ENCODE results near the gene PRKAG2. TPM values are rescaled to one million over a fixed set of nuclear protein-coding genes. Genes with fewer than 3 reads are reported as not detected.
"Not testable (repeated sequence)": the region's sequence is repeated elsewhere in the genome, so short reads cannot be mapped to it uniquely, and the experiment has no call there.

The PRKAG2 gene
- total RNA-seq, 1 donor from 2014 or later = 15.7 TPM

DNA sequence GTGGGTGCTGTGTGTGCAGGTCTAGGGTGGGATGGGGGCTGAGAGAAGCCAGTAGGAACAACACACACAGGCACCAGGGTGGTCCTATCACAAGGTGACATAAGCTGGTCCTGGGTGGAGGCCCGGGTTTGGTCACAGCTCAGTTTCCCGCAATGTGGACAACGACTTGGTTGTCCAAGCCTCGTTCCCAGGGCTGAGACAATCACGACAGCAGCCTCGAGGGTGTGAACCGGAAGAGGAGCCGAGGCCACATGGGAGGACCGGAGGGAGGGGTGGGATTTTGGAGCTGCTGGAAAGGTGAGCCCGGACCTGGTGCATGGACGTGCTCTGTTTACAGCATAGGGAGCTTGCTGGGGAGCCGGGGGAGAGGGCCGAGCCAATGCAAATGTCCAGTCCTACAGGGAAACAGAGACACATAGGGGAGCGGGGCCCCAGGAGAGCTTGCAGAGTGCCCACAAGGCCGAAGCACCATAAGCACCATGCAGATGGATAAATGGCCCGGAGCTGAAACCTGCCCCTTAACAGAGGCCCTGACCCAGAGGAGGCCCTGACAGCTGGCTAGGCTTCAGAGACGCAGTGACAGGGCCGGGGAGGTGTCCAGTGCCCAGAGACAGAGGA lies 92.8 kb downstream of the PRKAG2 start:
- TF ChIP-seq, protein P1, sequence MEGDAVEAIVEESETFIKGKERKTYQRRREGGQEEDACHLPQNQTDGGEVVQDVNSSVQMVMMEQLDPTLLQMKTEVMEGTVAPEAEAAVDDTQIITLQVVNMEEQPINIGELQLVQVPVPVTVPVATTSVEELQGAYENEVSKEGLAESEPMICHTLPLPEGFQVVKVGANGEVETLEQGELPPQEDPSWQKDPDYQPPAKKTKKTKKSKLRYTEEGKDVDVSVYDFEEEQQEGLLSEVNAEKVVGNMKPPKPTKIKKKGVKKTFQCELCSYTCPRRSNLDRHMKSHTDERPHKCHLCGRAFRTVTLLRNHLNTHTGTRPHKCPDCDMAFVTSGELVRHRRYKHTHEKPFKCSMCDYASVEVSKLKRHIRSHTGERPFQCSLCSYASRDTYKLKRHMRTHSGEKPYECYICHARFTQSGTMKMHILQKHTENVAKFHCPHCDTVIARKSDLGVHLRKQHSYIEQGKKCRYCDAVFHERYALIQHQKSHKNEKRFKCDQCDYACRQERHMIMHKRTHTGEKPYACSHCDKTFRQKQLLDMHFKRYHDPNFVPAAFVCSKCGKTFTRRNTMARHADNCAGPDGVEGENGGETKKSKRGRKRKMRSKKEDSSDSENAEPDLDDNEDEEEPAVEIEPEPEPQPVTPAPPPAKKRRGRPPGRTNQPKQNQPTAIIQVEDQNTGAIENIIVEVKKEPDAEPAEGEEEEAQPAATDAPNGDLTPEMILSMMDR (IDR thresholded peaks at IDR 0.05; ENCODE audit: unreplicated experiment) = no peak
- Mint-ChIP-seq H3K27ac (no peak overlapping the region), H3K9me3 (no peaks in the 10 kb centered on the region), H3K36me3 (no peaks in the 10 kb centered on the region), H3K4me3 (no peak overlapping the region), H3K4me1 (peaks cover 2% of the 10 kb centered on the region), H3K27me3 (ENCODE audit: low read depth) (peaks cover 40% of the 10 kb centered on the region)
- no peak for DNase-seq (ENCODE audit: low spot score in 2 of 2, unreplicated experiment in 2 of 2)

DNA sequence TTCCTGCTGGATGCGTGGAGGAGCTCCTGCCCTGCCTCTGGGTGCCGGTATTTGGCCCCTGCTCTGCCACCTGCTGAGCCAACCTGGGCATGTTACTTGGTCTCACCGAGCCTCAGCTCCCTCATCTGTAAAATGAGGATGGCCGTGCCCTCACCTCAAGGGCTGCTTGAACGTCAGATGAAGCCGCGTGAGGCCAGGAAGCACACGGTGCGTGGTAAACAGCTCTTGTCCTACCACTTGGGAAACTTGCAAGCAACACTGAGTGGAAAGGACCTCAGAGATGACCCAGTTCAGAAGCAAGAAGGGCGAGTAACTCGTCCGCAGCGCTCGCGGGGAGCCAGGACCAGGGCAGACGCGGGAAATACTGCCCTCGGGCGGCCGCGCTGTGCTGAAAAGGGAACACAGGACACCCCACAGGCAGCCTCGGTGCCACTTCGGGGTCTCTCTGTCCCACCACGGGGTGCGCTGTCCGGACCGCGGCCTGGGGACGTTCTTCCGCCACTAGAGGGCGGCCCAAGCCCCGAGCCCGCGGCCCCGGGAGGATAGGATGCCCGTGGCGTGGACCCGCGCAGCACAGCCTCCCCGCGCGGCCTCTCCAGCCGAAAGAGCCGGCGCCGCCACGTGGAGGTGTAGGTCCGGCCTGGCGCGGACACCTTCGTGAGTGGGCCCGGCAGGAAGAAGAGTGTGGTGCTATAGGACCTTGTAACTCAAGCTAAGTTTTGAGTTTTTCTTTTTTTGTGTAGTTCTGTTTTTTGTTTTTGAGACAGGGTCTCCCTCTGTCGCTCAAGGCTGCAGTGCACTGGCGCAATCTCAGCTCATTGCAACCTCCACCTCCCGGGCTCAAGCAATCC lies 94.1 kb downstream of the PRKAG2 start:
- Mint-ChIP-seq H3K27ac (no peak overlapping the region), H3K27me3 (ENCODE audit: low read depth) (peaks cover 39% of the 10 kb centered on the region), H3K4me3 (peak overlapping the region; percentile 46), H3K36me3 (no peaks in the 10 kb centered on the region), H3K9me3 (peaks cover 8% of the 10 kb centered on the region), H3K4me1 (peaks cover 2% of the 10 kb centered on the region)
- DNase-seq (ENCODE audit: low spot score in 2 of 2, unreplicated experiment in 2 of 2) = peak; percentile 49 to 80
- TF ChIP-seq, protein P1 (IDR thresholded peaks at IDR 0.05; ENCODE audit: unreplicated experiment) = peak; percentile 85

DNA sequence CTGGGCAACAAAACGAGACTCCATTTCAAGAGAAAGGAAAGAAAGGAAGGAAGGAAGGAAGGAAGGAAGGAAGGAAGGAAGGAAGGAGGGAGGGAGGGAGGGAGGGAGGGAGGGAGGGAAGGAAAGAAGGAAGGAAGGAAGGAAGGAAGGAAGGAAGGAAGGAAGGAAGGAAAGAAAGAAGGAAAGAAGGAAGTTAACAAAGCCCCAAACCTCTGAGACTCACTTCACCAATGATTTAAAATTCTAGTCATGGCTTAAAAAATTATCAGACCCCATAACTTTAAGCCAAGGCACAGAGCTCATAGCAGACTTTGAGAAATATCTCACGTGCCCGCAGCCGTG lies 94.7 kb downstream of the PRKAG2 start:
- H3K27me3 Mint-ChIP-seq (ENCODE audit: low read depth) = peaks cover 35% of the 10 kb centered on the region
- not testable (repeated sequence) for H3K36me3 Mint-ChIP-seq; H3K9me3 Mint-ChIP-seq; DNase-seq (ENCODE audit: low spot score in 2 of 2, unreplicated experiment in 2 of 2); H3K4me1 Mint-ChIP-seq; H3K4me3 Mint-ChIP-seq; H3K27ac Mint-ChIP-seq

DNA sequence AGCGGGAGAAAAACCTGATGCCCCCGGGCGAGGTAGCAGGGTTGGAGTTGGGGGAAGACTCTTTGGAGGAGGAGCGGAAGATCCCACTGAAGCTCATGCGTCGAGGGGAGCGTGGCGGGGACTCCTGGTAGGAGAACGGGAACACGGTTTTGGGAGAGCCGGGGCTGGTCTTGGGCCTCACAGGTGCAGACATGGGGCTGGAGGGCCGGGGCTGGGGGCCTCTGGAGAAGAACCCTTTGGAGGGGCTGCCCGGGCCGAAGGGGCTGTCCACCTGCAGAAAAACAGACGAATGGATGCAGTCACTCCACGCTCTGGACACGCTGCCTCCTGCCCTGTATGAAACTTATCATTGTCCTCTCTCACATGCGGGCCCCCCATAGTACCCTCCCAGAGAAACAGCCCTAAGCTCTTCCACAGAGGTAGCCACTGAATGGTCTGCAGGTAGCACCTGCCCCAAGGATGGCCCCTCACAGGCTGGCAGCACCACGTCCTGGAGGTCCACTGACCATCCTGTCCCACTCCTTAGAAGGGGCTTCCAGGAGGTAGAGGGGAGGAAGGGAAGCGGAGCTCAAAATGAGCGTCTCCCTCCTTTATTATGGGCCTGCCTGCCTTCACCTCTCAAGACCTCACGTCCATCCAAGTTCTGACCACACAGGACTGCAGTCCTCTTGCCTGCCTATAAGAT lies 95.6 kb downstream of the PRKAG2 start:
- Mint-ChIP-seq H3K9me3 (peaks cover 8% of the 10 kb centered on the region), H3K27me3 (ENCODE audit: low read depth) (peaks cover 28% of the 10 kb centered on the region), H3K4me3 (no peak overlapping the region), H3K4me1 (peaks cover 2% of the 10 kb centered on the region), H3K27ac (no peak overlapping the region), H3K36me3 (no peaks in the 10 kb centered on the region)
- DNase-seq (ENCODE audit: low spot score in 2 of 2, unreplicated experiment in 2 of 2) = no peak
- TF ChIP-seq, protein P1 (IDR thresholded peaks at IDR 0.05; ENCODE audit: unreplicated experiment) = no peak

DNA sequence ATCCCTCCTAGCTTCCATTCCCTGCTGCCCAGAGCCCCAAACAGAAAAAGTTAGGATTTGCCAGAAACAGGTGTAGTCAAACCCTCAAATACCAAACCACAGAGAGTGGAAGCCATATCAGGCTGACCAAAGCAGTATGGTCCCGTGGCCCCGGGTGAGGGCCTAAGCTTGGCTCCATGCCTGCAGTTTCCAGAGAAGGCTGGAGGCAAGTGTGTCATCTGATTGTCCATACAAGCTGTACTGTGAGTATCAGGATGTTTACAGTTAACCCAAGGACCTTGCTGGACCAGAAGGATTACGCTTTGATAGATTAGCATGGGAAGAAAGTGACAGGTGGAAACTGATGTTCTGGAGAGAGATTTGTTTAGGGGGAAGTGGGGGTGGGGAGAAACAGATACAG lies 96.3 kb downstream of the PRKAG2 start:
- Mint-ChIP-seq H3K36me3 (no peaks in the 10 kb centered on the region), H3K9me3 (peaks cover 8% of the 10 kb centered on the region), H3K4me1 (peaks cover 2% of the 10 kb centered on the region), H3K27me3 (ENCODE audit: low read depth) (peaks cover 28% of the 10 kb centered on the region), H3K27ac (no peak overlapping the region), H3K4me3 (no peak overlapping the region)
- DNase-seq (ENCODE audit: low spot score in 2 of 2, unreplicated experiment in 2 of 2) = no peak
- TF ChIP-seq, protein P1 (IDR thresholded peaks at IDR 0.05; ENCODE audit: unreplicated experiment) = no peak

DNA sequence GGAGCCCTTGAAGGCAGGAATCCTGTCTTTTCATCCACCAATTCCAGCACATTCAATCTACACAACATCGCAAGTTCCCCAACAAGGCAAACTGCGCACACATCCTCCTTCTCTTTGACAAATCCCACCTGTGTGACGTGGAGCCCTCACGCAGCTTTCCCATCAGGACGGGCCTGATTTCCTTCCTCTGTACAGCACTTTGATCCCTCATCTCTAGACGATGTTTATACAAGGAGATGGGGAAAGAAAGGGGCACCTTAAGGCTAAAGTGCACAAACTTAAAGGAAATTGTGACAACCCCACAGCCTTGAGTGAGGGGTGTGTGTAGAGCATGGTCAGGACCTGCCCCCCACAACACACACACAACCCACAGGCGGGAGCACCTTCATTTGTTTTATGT lies 97.2 kb downstream of the PRKAG2 start:
- no peak for DNase-seq (ENCODE audit: low spot score in 2 of 2, unreplicated experiment in 2 of 2)
- Mint-ChIP-seq H3K4me1 (peaks cover 2% of the 10 kb centered on the region), H3K36me3 (no peaks in the 10 kb centered on the region), H3K9me3 (peaks cover 8% of the 10 kb centered on the region), H3K27me3 (ENCODE audit: low read depth) (peaks cover 25% of the 10 kb centered on the region), H3K27ac (no peak overlapping the region), H3K4me3 (no peak overlapping the region)
- TF ChIP-seq, protein P1 (IDR thresholded peaks at IDR 0.05; ENCODE audit: unreplicated experiment) = no peak
